GM06990 (cell line): ENCODE measurements around the gene C11orf87.

Source experiments
- DNase-seq: peaks from one replicate; pipeline ENCODE4 v3.0.0-alpha.2; 2011; ENCODE audit not compliant: insufficient read length; ENCODE audit errors: extremely low read depth
- H3K27me3 ChIP-seq: replicated peaks from 2 replicates; pipeline ENCODE4 v1.6.0; 2011; ENCODE audit warnings: low read length; ENCODE audit not compliant: control insufficient read depth, insufficient read depth
- H3K36me3 ChIP-seq: 2 replicates; pipeline ENCODE4 v1.5.1; 2011; ENCODE audit warnings: low read length; ENCODE audit not compliant: control insufficient read depth, insufficient read depth
- H3K4me3 ChIP-seq: replicated peaks from 2 replicates; pipeline ENCODE4 v1.5.1; 2011; ENCODE audit warnings: low read depth, mild to moderate bottlenecking, control low read depth, low read length
- CTCF ChIP-seq: IDR thresholded peaks from 2 replicates; pipeline ENCODE4 v1.5.1; 2011; ENCODE audit warnings: low read length, control low read depth, mild to moderate bottlenecking, inconsistent platforms; ENCODE audit not compliant: insufficient read depth, poor library complexity, severe bottlenecking

C11orf87 gene

GRCh38 chr11:109383306-109383705 is 38.7 kb upstream of the C11orf87 start:
- H3K4me3 ChIP-seq = no peak overlapping the region
- no peak for TF ChIP-seq CTCF
- no peak for DNase-seq
- H3K27me3 ChIP-seq = no peaks in the 10 kb centered on the region
- H3K36me3 ChIP-seq = no peaks in the 10 kb centered on the region

GRCh38 chr11:109384873-109385272 is 37.1 kb upstream of the C11orf87 start:
- H3K27me3 ChIP-seq = no peaks in the 10 kb centered on the region
- DNase-seq = no peak
- no peaks in the 10 kb centered on the region for H3K36me3 ChIP-seq
- TF ChIP-seq CTCF = no peak
- H3K4me3 ChIP-seq = no peak overlapping the region

GRCh38 chr11:109388982-109389381 is 33.0 kb upstream of the C11orf87 start:
- H3K4me3 ChIP-seq = no peak overlapping the region
- no peak for TF ChIP-seq CTCF
- no peaks in the 10 kb centered on the region for H3K36me3 ChIP-seq
- no peak for DNase-seq
- no peaks in the 10 kb centered on the region for H3K27me3 ChIP-seq

- TF ChIP-seq CTCF = no peak
- Histone ChIP-seq H3K27me3 (no peaks in the 10 kb centered on the region), H3K36me3 (no peaks in the 10 kb centered on the region), H3K4me3 (no peak overlapping the region)
- DNase-seq = no peak
Observed at GRCh38 chr11:109390752-109391151, 31.2 kb upstream of the C11orf87 start.

- DNase-seq = no peak
- no peaks in the 10 kb centered on the region for H3K27me3 ChIP-seq
- H3K4me3 ChIP-seq = no peak overlapping the region
- no peak for TF ChIP-seq CTCF
- H3K36me3 ChIP-seq = no peaks in the 10 kb centered on the region
Observed at GRCh38 chr11:109401545-109401944, 20.4 kb upstream of the C11orf87 start.

GRCh38 chr11:109405671-109406070 is 16.3 kb upstream of the C11orf87 start:
- no peak for DNase-seq
- no peaks in the 10 kb centered on the region for H3K36me3 ChIP-seq
- TF ChIP-seq CTCF = no peak
- H3K27me3 ChIP-seq = no peaks in the 10 kb centered on the region
- no peak overlapping the region for H3K4me3 ChIP-seq
